GM12872 (cell line): ENCODE results near the gene RNPEPL1.

Experiments used
- TF ChIP-seq, protein P1 (sequence below): IDR thresholded peaks from 3 replicates; pipeline ENCODE4 v1.5.1; 2011; ENCODE audit warnings: low read depth, mild to moderate bottlenecking, low read length, moderate library complexity; ENCODE audit not compliant: insufficient read depth

RNPEPL1 gene

DNA sequence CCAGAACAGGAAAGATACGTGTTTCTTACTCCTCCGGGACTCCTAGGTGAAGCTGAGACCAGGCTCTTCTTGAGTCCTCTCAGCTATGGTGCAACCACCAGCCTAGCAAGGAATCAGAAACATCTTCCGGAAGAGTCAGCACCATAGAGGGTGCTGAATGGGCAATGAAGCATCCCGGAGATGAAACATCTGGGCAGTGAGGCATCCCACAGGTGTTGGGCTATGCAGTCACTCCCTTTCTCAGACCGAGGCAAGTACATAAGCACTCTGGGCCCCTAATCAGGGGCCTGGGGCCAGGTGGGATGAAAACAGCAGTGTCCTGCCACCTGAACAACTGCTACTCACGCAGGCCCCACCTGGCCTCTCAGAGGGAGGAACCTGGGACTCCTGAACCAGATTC lies 16.8 kb downstream of the RNPEPL1 start:
- TF ChIP-seq, protein P1, sequence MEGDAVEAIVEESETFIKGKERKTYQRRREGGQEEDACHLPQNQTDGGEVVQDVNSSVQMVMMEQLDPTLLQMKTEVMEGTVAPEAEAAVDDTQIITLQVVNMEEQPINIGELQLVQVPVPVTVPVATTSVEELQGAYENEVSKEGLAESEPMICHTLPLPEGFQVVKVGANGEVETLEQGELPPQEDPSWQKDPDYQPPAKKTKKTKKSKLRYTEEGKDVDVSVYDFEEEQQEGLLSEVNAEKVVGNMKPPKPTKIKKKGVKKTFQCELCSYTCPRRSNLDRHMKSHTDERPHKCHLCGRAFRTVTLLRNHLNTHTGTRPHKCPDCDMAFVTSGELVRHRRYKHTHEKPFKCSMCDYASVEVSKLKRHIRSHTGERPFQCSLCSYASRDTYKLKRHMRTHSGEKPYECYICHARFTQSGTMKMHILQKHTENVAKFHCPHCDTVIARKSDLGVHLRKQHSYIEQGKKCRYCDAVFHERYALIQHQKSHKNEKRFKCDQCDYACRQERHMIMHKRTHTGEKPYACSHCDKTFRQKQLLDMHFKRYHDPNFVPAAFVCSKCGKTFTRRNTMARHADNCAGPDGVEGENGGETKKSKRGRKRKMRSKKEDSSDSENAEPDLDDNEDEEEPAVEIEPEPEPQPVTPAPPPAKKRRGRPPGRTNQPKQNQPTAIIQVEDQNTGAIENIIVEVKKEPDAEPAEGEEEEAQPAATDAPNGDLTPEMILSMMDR: no peak

DNA sequence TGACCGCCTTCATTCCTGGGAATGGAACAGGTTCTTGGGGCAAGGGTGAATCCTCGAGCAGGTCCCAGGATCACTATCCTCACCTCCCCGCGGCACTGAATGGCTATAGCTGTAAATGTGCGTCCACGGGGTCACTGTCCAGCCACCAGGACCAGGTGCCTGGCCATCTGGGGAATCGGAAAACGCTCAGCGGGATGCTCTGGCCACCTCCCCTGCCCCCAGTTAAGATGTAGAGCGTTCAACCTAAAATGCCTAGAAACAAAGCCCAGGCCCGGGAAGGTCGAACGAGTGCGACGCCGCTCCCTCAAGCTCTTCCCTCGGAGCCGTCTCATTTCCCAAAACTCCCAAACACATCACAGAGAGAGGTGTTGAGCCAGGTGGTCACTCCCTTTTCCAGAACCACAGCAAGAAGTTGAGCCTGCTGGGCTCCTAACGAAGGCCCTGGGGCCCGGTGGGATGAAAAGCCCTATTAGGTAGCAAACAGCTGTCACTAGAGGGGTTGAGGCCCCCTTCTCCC lies 17.5 kb downstream of the RNPEPL1 start:
- TF ChIP-seq, protein P1: no peak

DNA sequence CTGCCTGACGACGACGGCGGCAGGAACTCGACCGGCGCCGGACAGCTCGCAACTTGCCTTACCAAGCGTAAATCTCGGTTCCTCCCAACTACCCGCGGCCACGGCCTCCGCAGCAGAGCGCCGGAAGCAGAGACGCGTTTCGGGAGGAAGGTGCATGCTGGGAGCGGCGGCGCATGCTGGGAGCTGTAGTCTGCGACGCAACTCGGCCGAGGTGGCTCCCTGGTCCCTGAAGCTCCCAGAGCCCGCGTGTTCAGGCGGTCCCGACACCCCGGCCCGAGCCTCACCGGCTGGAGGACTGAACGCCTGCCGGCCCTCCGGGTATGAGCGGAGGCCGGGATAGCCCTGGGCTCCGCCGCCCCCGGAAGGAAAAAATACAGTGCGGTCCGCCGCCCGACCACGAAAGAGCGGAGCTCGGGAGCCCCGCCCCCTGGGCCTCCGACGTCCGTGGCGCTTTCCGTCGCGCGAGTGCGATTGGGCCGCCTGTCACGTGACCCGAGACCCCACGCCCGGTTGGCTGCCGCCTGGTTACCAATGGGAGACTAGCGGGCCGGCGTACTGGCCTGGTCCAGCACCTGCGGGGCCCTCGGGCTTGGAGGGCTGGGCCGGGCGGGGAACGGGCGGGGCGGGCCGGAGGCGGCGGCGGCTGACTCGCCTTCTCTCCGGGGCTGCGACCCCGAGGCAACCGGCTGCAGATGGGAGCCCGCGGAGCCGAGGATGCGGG lies 18.1 kb downstream of the RNPEPL1 start, which contains the start of gene CAPN10:
Gene CAPN10 (plus strand): TSS at position 537 of the 721 bp plus-strand sequence. CDS start 178 bp downstream, at position 715.
- TF ChIP-seq, protein P1: no peak

DNA sequence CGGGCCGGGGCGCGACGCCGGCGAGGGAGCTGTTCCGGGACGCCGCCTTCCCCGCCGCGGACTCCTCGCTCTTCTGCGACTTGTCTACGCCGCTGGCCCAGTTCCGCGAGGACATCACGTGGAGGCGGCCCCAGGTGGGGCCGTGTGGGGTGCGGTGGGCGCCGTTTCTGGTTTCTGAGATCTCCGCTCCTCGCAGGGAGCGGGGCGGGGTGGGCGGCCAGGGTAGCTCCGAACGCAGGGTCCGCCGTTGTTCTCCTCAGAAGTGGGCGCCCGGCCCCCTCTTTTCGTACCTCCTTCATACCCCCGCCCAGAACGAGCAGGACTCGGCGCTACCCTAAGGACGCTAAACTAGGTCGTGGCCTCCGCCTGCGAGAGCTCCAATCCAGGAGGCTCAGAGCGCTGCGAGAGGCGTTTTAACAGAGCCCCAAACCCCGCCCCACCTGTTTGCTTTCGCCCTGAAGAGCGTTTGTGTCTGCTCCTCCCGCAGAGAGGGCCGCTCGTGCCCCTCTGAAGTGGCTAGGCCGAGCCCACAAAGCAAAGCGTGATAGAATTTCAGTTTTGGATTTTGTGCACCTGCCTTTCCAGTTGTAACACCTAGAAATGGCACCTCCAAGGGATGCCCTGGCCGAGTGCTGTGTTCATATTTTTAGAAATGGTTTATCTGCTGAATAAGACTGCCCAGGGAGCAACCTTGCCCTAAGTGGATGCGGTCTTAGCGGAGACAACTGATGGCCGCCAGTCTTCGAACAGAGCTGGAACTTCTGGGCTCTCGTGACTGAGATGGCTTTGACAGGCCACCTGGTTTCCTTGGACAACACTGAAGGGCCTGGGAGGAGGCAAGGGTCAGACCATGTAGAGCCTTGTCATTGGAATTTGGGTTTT lies 18.9 kb downstream of the RNPEPL1 start:
- TF ChIP-seq, protein P1: no peak

DNA sequence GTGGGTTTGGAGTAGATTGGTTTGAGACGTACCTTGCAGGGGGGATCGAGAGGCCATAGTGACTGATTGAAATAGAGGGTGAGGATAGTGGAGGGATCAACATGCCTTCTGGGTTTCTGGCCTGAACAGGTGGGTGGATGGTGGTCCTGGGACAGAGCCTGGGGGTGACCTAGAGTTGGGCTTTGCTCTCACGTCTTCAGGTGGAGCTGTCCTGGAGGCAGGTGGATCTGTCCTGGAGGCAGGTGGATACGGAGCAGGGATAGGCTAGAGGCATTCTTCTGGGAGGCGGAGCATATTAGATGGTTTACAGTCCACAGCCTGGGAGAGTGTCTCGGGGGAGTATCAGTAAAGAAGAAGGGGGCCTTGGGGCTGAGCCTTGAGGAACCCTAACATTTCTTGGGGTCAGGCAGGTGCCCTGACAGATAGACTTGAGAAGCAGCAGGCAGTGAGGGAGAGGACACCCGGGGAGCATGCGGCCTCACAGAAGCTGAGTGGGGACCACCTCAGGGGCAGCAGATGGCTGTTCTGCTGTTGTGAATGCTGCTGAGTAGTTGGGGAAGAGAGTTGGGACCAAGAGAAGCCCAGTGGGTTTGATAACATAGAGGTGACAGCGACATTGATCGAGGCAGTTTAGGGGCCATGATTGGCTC lies 19.8 kb downstream of the RNPEPL1 start:
- TF ChIP-seq, protein P1: no peak

DNA sequence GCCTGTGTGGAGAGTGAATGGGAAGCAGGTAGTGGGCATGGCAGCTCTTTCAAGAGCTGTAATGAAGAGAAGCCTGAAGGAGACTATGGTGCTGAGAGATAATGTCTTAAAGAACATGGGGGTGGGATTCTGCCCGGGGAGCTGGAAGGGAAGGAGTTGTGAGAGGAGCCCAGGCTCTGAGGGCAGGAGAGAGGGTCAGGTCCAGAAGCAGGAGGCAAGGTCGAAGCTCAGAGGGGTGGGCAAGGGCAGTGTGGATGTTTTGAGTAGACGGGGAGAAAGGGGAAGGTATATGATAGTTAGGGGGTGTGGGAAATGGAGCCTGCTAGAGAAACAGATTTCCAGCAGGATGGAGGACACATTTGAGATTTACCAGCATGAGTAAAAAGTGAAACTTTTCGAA lies 20.4 kb downstream of the RNPEPL1 start:
- TF ChIP-seq, protein P1: no peak

DNA sequence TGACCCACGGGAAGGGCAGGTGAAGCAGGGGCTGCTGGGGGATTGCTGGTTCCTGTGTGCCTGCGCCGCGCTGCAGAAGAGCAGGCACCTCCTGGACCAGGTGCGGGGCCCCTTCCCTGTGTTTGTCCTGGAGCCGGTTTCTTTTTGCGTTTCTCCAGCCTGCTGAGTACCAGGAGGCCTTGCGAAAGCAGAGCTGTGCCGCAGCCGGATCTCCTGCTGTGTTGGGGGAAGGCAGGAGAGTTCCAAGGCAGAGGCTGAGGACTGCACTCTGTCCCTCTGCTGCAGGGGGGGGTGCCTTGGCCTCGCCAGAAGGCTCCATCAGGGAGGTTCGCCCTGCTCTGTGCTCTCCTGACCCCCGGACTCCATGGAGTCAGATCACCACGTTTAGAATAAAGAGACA lies 21.1 kb downstream of the RNPEPL1 start:
- TF ChIP-seq, protein P1: no peak
